ENCODE measurements around the gene SPAG17. TPM values are rescaled to one million over a fixed set of nuclear protein-coding genes. Genes with fewer than 3 reads are reported as not detected.
A peak's percentile ranks its signal among the peaks of the same experiment; 100 is the strongest.

The SPAG17 gene
- total and polyA plus RNA-seq, 2 of the 13 experiments (the other 11 are each of a cell fraction or from before 2014, with no cell fraction given): not detected

DNA sequence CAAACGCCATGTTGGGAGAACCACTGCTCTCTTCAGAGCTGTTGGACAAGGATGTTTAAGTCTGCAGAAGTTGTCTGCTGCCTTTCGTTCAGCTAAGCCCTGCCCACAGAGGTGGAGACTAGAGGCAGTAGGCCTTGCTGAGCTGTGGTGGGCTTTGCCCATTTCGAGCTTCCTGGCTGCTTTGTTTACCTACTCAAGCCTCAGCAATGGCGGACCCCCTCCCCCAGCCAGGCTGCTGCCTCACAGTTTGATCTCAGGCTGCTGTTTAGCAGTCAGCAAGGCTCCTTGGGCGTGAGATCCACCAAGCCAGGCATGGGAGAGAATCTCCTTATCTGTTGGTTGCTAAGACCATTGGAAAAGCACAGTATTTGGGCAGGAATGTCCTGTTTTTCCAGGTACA is 180.7 kb downstream of the SPAG17 start:
- Histone ChIP-seq H2AFZ (ENCODE audit: low read length) (no peak overlapping the region), H3K4me3 (replicated peaks in 1 of 3; ENCODE audit: insufficient read depth in 1 of 3, low read depth in 2 of 3, low read length in 3 of 3) (no peak overlapping the region), H3K79me2 (ENCODE audit: insufficient read depth, low read length) (no peaks in the 10 kb centered on the region), H3K9me3 (ENCODE audit: low read length) (no peaks in the 10 kb centered on the region), H3K36me3 (replicated peaks in 1 of 2; ENCODE audit: control insufficient read depth in 1 of 2, insufficient read depth in 2 of 2, low read length in 2 of 2) (no peaks in the 10 kb centered on the region), H3K27ac (ENCODE audit: extremely low read length, insufficient read depth, low read length) (no peak overlapping the region), H3K4me2 (ENCODE audit: low read depth, low read length) (no peak overlapping the region), H4K20me1 (ENCODE audit: insufficient read depth, low read length) (no peaks in the 10 kb centered on the region), H3K27me3 (ENCODE audit: control insufficient read depth in 1 of 2, insufficient read depth in 2 of 2, low read length in 2 of 2) (no peaks in the 10 kb centered on the region), H3K4me1 (ENCODE audit: insufficient read depth, low read length) (no peaks in the 10 kb centered on the region), H3K9ac (ENCODE audit: insufficient read depth, low read depth, low read length) (no peak overlapping the region)
- no peak for ATAC-seq
- BruUV-seq (replicated peaks): no TSS peak
- ChIA-PET CTCF (ENCODE audit: low intra/inter-chr PET ratio, low total read pairs) (no interaction called here), POLR2A (no interaction called here)
- DNase-seq (ENCODE audit: low spot score): no peak
- FAIRE-seq: no peak
- TF ChIP-seq MED13 (CRISPR knock-in tag; IDR thresholded peaks at IDR 0.05) (no peak), ZNF317 (CRISPR knock-in tag; IDR thresholded peaks at IDR 0.05) (0 out of 2 replicates have a peak, but pooled peaks have one; percentile 34)
- TF ChIP-seq, protein P1, sequence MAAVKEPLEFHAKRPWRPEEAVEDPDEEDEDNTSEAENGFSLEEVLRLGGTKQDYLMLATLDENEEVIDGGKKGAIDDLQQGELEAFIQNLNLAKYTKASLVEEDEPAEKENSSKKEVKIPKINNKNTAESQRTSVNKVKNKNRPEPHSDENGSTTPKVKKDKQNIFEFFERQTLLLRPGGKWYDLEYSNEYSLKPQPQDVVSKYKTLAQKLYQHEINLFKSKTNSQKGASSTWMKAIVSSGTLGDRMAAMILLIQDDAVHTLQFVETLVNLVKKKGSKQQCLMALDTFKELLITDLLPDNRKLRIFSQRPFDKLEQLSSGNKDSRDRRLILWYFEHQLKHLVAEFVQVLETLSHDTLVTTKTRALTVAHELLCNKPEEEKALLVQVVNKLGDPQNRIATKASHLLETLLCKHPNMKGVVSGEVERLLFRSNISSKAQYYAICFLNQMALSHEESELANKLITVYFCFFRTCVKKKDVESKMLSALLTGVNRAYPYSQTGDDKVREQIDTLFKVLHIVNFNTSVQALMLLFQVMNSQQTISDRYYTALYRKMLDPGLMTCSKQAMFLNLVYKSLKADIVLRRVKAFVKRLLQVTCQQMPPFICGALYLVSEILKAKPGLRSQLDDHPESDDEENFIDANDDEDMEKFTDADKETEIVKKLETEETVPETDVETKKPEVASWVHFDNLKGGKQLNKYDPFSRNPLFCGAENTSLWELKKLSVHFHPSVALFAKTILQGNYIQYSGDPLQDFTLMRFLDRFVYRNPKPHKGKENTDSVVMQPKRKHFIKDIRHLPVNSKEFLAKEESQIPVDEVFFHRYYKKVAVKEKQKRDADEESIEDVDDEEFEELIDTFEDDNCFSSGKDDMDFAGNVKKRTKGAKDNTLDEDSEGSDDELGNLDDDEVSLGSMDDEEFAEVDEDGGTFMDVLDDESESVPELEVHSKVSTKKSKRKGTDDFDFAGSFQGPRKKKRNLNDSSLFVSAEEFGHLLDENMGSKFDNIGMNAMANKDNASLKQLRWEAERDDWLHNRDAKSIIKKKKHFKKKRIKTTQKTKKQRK (IDR thresholded peaks at IDR 0.05; ENCODE audit: low read length): no peak
- in situ Hi-C loops (cut with HindIII; ENCODE audit: extremely low pct_ligation_motif_present, low pct_unique_long_range_greater_than_20kb): no loop called here
- WGBS (ENCODE audit: low lambda C conversion rate): no CpG with 5 or more reads among the region's 5 CpGs
- intact Hi-C loops (cut with micrococcal nuclease; ENCODE audit: unreplicated experiment): no loop called here

DNA sequence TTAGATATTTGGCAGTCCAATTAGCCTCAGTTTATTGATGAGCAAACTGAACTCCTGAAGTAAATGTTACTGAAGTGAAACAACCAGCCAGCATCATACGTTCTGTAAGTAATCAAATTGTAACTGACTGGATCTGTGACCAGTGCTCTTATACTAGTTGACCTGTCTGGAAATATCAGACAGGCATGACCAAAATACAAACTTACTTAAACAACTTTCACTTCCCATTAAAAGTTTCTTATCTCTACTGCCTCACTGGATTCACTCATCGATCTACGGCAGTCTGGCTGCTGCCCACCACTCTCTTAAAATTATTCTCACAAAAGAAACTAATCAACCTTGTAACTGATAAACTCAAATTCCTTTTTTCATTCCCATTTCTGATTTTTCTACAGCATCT is 199.1 kb downstream of the SPAG17 start:
- DNase-seq (ENCODE audit: low spot score): no peak
- WGBS (ENCODE audit: low lambda C conversion rate): 34% methylated on average over 3 of the region's 3 CpGs
- Histone ChIP-seq H3K4me1 (ENCODE audit: insufficient read depth, low read length) (no peaks in the 10 kb centered on the region), H3K27ac (ENCODE audit: extremely low read length, insufficient read depth, low read length) (no peak overlapping the region), H3K36me3 (replicated peaks in 1 of 2; ENCODE audit: control insufficient read depth in 1 of 2, insufficient read depth in 2 of 2, low read length in 2 of 2) (no peaks in the 10 kb centered on the region), H3K27me3 (ENCODE audit: control insufficient read depth in 1 of 2, insufficient read depth in 2 of 2, low read length in 2 of 2) (no peaks in the 10 kb centered on the region; a peak in 1 of 5 replicates), H3K4me2 (ENCODE audit: low read depth, low read length) (no peak overlapping the region), H3K9me3 (ENCODE audit: low read length) (no peaks in the 10 kb centered on the region), H3K4me3 (replicated peaks in 1 of 3; ENCODE audit: insufficient read depth in 1 of 3, low read depth in 2 of 3, low read length in 3 of 3) (no peak overlapping the region), H3K9ac (ENCODE audit: insufficient read depth, low read depth, low read length) (no peak overlapping the region), H4K20me1 (ENCODE audit: insufficient read depth, low read length) (no peaks in the 10 kb centered on the region), H3K79me2 (ENCODE audit: insufficient read depth, low read length) (no peaks in the 10 kb centered on the region), H2AFZ (ENCODE audit: low read length) (no peak overlapping the region)
- TF ChIP-seq, protein P2, sequence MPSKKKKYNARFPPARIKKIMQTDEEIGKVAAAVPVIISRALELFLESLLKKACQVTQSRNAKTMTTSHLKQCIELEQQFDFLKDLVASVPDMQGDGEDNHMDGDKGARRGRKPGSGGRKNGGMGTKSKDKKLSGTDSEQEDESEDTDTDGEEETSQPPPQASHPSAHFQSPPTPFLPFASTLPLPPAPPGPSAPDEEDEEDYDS (CRISPR knock-in tag; IDR thresholded peaks at IDR 0.05): no peak
- TF ChIP-seq NFKB2 (CRISPR knock-in tag; IDR thresholded peaks at IDR 0.05; ENCODE audit: borderline replicate concordance) (no peak), ZNF326 (CRISPR knock-in tag; IDR thresholded peaks at IDR 0.05; ENCODE audit: borderline replicate concordance) (no peak), ZNF207 (IDR thresholded peaks at IDR 0.05; ENCODE audit: borderline replicate concordance) (no peak)
- TF ChIP-seq, protein P3, sequence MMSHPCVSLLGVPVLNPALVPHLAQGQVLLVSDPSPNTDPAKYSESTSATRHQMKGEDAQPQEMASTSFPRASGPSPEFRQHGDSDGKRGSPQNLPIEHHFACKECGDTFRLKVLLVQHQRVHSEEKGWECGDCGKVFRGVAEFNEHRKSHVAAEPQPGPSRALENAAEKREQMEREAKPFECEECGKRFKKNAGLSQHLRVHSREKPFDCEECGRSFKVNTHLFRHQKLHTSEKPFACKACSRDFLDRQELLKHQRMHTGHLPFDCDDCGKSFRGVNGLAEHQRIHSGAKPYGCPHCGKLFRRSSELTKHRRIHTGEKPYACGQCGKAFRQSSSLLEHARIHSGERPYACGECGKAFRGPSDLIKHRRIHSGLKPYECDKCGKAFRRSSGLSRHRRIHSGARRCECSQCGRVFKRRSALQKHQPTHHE (CRISPR knock-in tag; IDR thresholded peaks at IDR 0.05; ENCODE audit: borderline replicate concordance): no peak
- TF ChIP-seq, protein P4, sequence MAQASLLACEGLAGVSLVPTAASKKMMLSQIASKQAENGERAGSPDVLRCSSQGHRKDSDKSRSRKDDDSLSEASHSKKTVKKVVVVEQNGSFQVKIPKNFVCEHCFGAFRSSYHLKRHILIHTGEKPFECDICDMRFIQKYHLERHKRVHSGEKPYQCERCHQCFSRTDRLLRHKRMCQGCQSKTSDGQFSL (CRISPR knock-in tag; IDR thresholded peaks at IDR 0.05): no peak
- CTCF ChIA-PET (ENCODE audit: low intra/inter-chr PET ratio, low total read pairs): no interaction called here
- POLR2A ChIA-PET: no interaction called here
- in situ Hi-C loops (cut with HindIII; ENCODE audit: extremely low pct_ligation_motif_present, low pct_unique_long_range_greater_than_20kb): no loop called here
- no peak for ATAC-seq
- no peak for FAIRE-seq
- intact Hi-C loops (cut with micrococcal nuclease; ENCODE audit: unreplicated experiment): no loop called here
- BruUV-seq (replicated peaks): no TSS peak
